KOPT-K1 (cell line): ENCODE data around the gene CSNK1D.
"Not testable (repeated sequence)": the region's sequence is repeated elsewhere in the genome, so short reads cannot be mapped to it uniquely, and the experiment has no call there.

ENCODE experiments used
- H3K27ac ChIP-seq: fragments of 200-600 bp; sonication (generic); 2 replicates; pipeline ENCODE4 v1.5.1; 2016; ENCODE audit warnings: antibody characterized with exemption, mild to moderate bottlenecking, low read depth, low read length; ENCODE audit not compliant: poor library complexity, severe bottlenecking
- H3K36me3 ChIP-seq: fragments of 200-600 bp; sonication (generic); 2 replicates; pipeline ENCODE4 v1.5.1; 2017; ENCODE audit warnings: antibody characterized with exemption, mild to moderate bottlenecking, low read length, moderate library complexity; ENCODE audit not compliant: insufficient read depth
- H3K9me3 ChIP-seq: fragments of 200-600 bp; sonication (generic); 2 replicates; pipeline ENCODE4 v1.5.1; 2017; ENCODE audit warnings: antibody characterized with exemption, low read length, mild to moderate bottlenecking; ENCODE audit not compliant: insufficient read depth, poor library complexity, severe bottlenecking

Gene CSNK1D

GRCh38 chr17:82275326-82275725 lies 1.8 kb upstream of the CSNK1D start:
- Histone ChIP-seq H3K9me3 (no peaks in the 10 kb centered on the region), H3K27ac (no peak overlapping the region)

GRCh38 chr17:82274134-82275020 lies 877 bp upstream of the CSNK1D start:
- peak overlapping the region; percentile 87 for H3K27ac ChIP-seq
- H3K36me3 ChIP-seq: peaks cover 29% of the 10 kb centered on the region
- H3K9me3 ChIP-seq: no peaks in the 10 kb centered on the region

More at GRCh38 chr17:82275326-82275725, 1.8 kb upstream of the CSNK1D start:
- peaks cover 19% of the 10 kb centered on the region for H3K36me3 ChIP-seq

- Histone ChIP-seq H3K9me3 (no peaks in the 10 kb centered on the region), H3K36me3 (peaks cover 45% of the 10 kb centered on the region), H3K27ac (peak overlapping the region; percentile 87)
Measured at GRCh38 chr17:82272495-82273326, 789 bp downstream of the CSNK1D start.

- Histone ChIP-seq H3K36me3 (peaks cover 58% of the 10 kb centered on the region), H3K27ac (no peak overlapping the region), H3K9me3 (no peaks in the 10 kb centered on the region)
Measured at GRCh38 chr17:82271401-82271800, 2.1 kb downstream of the CSNK1D start.

GRCh38 chr17:82270651-82271050 lies 2.8 kb downstream of the CSNK1D start:
- peaks cover 66% of the 10 kb centered on the region for H3K36me3 ChIP-seq
- H3K9me3 ChIP-seq: no peaks in the 10 kb centered on the region
- H3K27ac ChIP-seq: no peak overlapping the region

GRCh38 chr17:82269882-82270500 lies 3.5 kb downstream of the CSNK1D start:
- H3K27ac ChIP-seq: no peak overlapping the region
- H3K9me3 ChIP-seq: no peaks in the 10 kb centered on the region
- peaks cover 72% of the 10 kb centered on the region for H3K36me3 ChIP-seq

- Histone ChIP-seq H3K9me3 (no peaks in the 10 kb centered on the region), H3K27ac (no peak overlapping the region), H3K36me3 (peaks cover 79% of the 10 kb centered on the region)
Measured at GRCh38 chr17:82269138-82269881, 4.2 kb downstream of the CSNK1D start.

- no peaks in the 10 kb centered on the region for H3K9me3 ChIP-seq
- H3K27ac ChIP-seq: no peak overlapping the region
- peaks cover 95% of the 10 kb centered on the region for H3K36me3 ChIP-seq
Measured at GRCh38 chr17:82267575-82268379, 5.7 kb downstream of the CSNK1D start.

- H3K27ac ChIP-seq: no peak overlapping the region
- H3K9me3 ChIP-seq: no peaks in the 10 kb centered on the region
- H3K36me3 ChIP-seq: peaks cover 100% of the 10 kb centered on the region
Measured at GRCh38 chr17:82266142-82266541, 7.4 kb downstream of the CSNK1D start.

GRCh38 chr17:82263641-82264040 lies 9.9 kb downstream of the CSNK1D start:
- Histone ChIP-seq H3K27ac (no peak overlapping the region), H3K9me3 (no peaks in the 10 kb centered on the region), H3K36me3 (peaks cover 100% of the 10 kb centered on the region)

- H3K27ac ChIP-seq: no peak overlapping the region
- peaks cover 100% of the 10 kb centered on the region for H3K36me3 ChIP-seq
- no peaks in the 10 kb centered on the region for H3K9me3 ChIP-seq
Measured at GRCh38 chr17:82262344-82262743, 11.2 kb downstream of the CSNK1D start.

- not testable (repeated sequence) for H3K9me3 ChIP-seq, H3K27ac ChIP-seq
- H3K36me3 ChIP-seq: peaks cover 100% of the 10 kb centered on the region
Measured at GRCh38 chr17:82259972-82260961, 13.2 kb downstream of the CSNK1D start.

- H3K9me3 ChIP-seq: no peaks in the 10 kb centered on the region
- peaks cover 88% of the 10 kb centered on the region for H3K36me3 ChIP-seq
- no peak overlapping the region for H3K27ac ChIP-seq
Measured at GRCh38 chr17:82258555-82258954, 14.9 kb downstream of the CSNK1D start.
